Measurements from ENCODE around the gene IFITM10.

DNA sequence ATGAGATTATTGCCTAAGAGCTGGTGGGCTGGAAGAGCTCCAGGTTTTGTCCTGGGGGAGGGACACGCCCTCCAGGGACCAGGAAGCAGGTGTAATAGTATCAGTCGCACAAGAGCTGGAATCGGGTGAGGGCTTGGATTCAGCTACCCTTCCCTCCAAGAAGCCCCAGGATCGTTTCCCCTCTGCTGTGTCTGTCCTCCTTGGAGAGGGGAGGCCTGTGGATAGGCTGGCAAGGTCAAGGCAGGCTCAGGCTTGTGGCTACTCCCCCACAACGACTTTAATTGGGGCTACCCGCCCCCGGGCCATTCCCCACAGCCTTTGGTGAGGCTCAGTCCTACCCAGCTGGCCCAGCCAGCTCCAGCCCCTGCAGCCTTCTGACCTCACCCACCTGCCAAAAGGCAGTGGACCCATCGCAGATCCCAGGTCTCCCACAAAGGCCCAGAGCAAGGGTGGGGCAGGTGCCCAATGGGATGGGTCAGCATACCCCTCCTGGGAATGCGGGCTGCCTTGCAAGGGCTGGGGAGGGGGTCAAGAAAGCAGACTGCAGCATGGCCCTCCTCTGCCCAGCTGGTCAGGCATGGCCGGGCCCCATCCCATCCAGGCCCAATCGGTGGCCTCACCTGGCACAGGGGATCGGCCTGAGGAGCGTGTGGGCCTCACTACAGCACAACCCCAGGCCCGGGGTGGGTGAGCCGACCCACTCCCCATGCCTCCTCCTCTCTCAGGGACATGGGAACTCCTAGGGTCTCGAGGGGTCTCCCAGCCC lies 12.3 kb upstream of the IFITM10 start:
- TF ChIP-seq, protein P1, sequence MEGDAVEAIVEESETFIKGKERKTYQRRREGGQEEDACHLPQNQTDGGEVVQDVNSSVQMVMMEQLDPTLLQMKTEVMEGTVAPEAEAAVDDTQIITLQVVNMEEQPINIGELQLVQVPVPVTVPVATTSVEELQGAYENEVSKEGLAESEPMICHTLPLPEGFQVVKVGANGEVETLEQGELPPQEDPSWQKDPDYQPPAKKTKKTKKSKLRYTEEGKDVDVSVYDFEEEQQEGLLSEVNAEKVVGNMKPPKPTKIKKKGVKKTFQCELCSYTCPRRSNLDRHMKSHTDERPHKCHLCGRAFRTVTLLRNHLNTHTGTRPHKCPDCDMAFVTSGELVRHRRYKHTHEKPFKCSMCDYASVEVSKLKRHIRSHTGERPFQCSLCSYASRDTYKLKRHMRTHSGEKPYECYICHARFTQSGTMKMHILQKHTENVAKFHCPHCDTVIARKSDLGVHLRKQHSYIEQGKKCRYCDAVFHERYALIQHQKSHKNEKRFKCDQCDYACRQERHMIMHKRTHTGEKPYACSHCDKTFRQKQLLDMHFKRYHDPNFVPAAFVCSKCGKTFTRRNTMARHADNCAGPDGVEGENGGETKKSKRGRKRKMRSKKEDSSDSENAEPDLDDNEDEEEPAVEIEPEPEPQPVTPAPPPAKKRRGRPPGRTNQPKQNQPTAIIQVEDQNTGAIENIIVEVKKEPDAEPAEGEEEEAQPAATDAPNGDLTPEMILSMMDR (conservative IDR thresholded peaks at IDR 0.05; ENCODE audit: low read depth, low read length), result no peak
- TF ChIP-seq EZH2 (IDR thresholded peaks at IDR 0.05; ENCODE audit: borderline replicate concordance, low read depth, low read length, poor library complexity, severe bottlenecking), result no peak

Measured in A673 (cell line).